ENCODE results near the gene ASTN2.

ASTN2 gene

DNA sequence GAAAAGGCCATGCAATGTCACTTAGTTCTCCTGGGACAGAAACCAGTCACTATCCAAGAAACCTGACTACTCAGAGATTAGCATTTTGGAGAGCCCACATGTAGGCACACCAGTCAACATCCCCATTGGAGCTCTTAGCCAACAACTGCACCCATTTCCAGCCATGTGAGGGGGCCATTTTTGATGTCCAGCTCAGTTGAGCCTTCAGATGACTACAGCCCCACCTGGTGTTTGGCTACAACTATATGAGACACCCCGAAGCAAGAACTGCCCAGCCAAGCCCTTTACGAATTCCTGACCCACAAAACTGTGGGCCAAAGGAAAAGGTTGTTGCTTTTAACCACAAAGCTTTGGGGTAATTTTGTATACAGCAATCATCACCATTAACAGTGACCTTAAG, 300.1 kb downstream of the ASTN2 start:
- no peaks in the 10 kb centered on the region for H3K4me1 ChIP-seq (ENCODE audit: low read depth, poor library complexity, severe bottlenecking)
- H4K20me1 ChIP-seq (ENCODE audit: insufficient read depth): no peaks in the 10 kb centered on the region
- H2AFZ ChIP-seq (ENCODE audit: low read depth): no peak overlapping the region
- no peak overlapping the region for H3K27ac ChIP-seq
- TF ChIP-seq, protein P1, sequence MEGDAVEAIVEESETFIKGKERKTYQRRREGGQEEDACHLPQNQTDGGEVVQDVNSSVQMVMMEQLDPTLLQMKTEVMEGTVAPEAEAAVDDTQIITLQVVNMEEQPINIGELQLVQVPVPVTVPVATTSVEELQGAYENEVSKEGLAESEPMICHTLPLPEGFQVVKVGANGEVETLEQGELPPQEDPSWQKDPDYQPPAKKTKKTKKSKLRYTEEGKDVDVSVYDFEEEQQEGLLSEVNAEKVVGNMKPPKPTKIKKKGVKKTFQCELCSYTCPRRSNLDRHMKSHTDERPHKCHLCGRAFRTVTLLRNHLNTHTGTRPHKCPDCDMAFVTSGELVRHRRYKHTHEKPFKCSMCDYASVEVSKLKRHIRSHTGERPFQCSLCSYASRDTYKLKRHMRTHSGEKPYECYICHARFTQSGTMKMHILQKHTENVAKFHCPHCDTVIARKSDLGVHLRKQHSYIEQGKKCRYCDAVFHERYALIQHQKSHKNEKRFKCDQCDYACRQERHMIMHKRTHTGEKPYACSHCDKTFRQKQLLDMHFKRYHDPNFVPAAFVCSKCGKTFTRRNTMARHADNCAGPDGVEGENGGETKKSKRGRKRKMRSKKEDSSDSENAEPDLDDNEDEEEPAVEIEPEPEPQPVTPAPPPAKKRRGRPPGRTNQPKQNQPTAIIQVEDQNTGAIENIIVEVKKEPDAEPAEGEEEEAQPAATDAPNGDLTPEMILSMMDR (conservative IDR thresholded peaks at IDR 0.05; ENCODE audit: low read depth, low read length): no peak
- H3K79me2 ChIP-seq (ENCODE audit: insufficient read depth, low read depth): no peaks in the 10 kb centered on the region
- no peak overlapping the region for H3K4me3 ChIP-seq (IDR thresholded peaks at IDR 0.05; ENCODE audit: insufficient read depth, low read depth, low read length)
- no peaks in the 10 kb centered on the region for H3K36me3 ChIP-seq (ENCODE audit: insufficient read depth)
- H3K27me3 ChIP-seq (ENCODE audit: insufficient read depth, low read depth): no peaks in the 10 kb centered on the region
- no peak overlapping the region for H3K9ac ChIP-seq
- H3K4me2 ChIP-seq: no peak overlapping the region

DNA sequence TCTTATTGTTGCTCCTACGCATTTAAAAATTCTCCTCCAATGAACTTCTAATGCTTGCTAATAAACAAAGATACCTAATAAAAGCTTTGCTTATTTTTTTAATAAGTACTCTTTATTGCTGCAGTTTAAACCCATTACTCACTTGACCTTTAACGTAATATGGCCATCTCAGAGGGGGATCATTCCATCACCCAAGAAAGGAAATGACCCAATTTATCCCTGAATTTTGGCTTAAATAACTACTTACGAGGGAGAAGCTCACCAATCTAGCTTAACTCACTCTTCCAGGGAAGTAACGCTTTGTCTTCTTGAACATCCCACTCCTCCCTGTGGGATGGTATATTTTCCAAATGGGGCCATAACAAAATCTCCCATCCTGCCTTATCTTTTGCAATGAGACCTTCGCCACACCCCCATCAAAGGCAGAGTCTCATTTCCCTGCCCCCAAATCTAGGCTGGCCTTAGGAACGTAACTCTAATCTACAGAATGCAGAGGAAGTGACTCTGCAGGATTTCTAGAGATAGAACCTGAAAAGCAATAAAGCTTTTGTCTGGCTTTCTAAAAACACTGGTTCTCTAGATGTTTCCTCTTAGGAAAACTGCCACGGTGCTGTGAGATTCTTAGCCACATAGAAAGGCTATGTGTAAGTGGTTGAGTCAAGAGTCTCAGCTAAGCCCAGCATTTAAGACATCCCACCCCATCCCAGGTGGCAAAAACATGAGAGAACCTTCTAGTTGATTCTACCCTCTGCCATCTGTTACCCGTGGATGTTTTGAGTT, 310.0 kb downstream of the ASTN2 start:
- TF ChIP-seq, protein P1 (conservative IDR thresholded peaks at IDR 0.05; ENCODE audit: low read depth, low read length): no peak
- Histone ChIP-seq H3K27ac (no peak overlapping the region), H3K9ac (no peak overlapping the region)

DNA sequence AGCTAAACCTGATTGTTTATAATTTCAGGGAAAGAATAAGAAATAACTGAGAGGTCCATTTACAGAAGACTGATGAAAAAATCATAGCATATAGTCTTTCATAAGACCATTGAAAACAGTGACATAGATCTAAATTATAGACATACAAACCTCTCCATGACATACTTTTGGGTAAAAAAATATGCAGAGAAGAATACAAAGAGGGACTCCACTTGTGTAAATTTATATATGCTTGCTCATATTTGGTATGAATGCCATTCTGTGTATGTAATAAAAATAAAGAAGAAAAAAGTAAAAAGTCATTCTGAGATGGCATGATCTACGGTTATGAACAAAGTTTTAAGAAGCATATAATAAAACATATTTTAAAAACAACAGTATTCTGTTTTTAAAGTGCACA, 310.7 kb downstream of the ASTN2 start:
- Histone ChIP-seq H3K27me3 (ENCODE audit: insufficient read depth, low read depth) (no peaks in the 10 kb centered on the region), H3K4me1 (ENCODE audit: low read depth, poor library complexity, severe bottlenecking) (peaks cover 15% of the 10 kb centered on the region), H3K9ac (no peak overlapping the region), H3K27ac (no peak overlapping the region), H3K36me3 (ENCODE audit: insufficient read depth) (no peaks in the 10 kb centered on the region), H3K79me2 (ENCODE audit: insufficient read depth, low read depth) (no peaks in the 10 kb centered on the region), H4K20me1 (ENCODE audit: insufficient read depth) (no peaks in the 10 kb centered on the region), H3K4me2 (no peak overlapping the region), H2AFZ (ENCODE audit: low read depth) (no peak overlapping the region), H3K4me3 (IDR thresholded peaks at IDR 0.05; ENCODE audit: insufficient read depth, low read depth, low read length) (no peak overlapping the region)
- TF ChIP-seq, protein P1 (conservative IDR thresholded peaks at IDR 0.05; ENCODE audit: low read depth, low read length): no peak

More for the DNA sequence above, 310.0 kb downstream of the ASTN2 start:
- Histone ChIP-seq H3K4me3 (IDR thresholded peaks at IDR 0.05; ENCODE audit: insufficient read depth, low read depth, low read length) (no peak overlapping the region), H2AFZ (ENCODE audit: low read depth) (no peak overlapping the region), H3K36me3 (ENCODE audit: insufficient read depth) (no peaks in the 10 kb centered on the region), H3K4me1 (ENCODE audit: low read depth, poor library complexity, severe bottlenecking) (peaks cover 15% of the 10 kb centered on the region), H3K79me2 (ENCODE audit: insufficient read depth, low read depth) (no peaks in the 10 kb centered on the region), H4K20me1 (ENCODE audit: insufficient read depth) (no peaks in the 10 kb centered on the region), H3K4me2 (no peak overlapping the region), H3K27me3 (ENCODE audit: insufficient read depth, low read depth) (no peaks in the 10 kb centered on the region)

DNA sequence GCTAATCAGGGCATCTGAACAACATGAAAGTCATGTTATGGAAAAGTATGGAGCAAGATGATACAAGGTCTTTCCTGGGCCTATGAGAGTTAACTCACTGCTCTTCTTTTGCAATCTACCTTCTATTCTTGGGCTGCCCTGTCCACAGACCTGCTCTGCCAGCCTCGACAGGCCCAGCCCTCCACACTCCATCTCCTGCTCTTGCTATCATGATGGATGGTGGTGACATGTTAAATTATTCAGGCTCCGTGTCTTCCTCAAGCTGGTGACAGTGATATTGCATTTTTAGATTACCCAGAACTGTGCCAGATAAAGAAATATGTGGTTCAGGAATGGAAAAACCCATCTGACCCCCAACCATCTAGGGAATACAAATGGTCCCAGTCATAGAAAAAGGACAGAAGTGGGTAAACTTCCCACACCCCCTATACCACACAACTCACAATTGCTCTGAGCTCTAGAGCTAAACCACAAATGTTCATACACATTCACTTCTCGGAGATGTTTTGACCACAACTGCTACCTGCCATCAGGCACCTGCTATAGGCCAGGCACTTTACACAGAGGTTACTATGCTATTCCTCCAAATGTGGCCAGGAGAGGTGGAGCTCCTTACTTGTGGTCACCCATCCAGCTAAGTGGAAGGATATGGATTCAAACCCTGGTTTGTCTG, 311.3 kb downstream of the ASTN2 start:
- H3K36me3 ChIP-seq (ENCODE audit: insufficient read depth): no peaks in the 10 kb centered on the region
- no peak overlapping the region for H3K9ac ChIP-seq
- no peak overlapping the region for H3K4me2 ChIP-seq
- no peak overlapping the region for H3K27ac ChIP-seq
- no peak overlapping the region for H3K4me3 ChIP-seq (IDR thresholded peaks at IDR 0.05; ENCODE audit: insufficient read depth, low read depth, low read length)
- TF ChIP-seq, protein P1 (conservative IDR thresholded peaks at IDR 0.05; ENCODE audit: low read depth, low read length): no peak
- no peaks in the 10 kb centered on the region for H4K20me1 ChIP-seq (ENCODE audit: insufficient read depth)
- H3K79me2 ChIP-seq (ENCODE audit: insufficient read depth, low read depth): no peaks in the 10 kb centered on the region
- peaks cover 15% of the 10 kb centered on the region for H3K4me1 ChIP-seq (ENCODE audit: low read depth, poor library complexity, severe bottlenecking)
- H2AFZ ChIP-seq (ENCODE audit: low read depth): no peak overlapping the region
- H3K27me3 ChIP-seq (ENCODE audit: insufficient read depth, low read depth): no peaks in the 10 kb centered on the region
